Measurements from ENCODE around the gene TTC39A.

TTC39A gene

GRCh38 chr1:51314974-51315373 lies 15.4 kb downstream of the TTC39A start:
- TF ChIP-seq CTCF (IDR thresholded peaks at IDR 0.05; ENCODE audit: low read length) (no peak), EZH2 (IDR thresholded peaks at IDR 0.05; ENCODE audit: borderline replicate concordance, low read length) (no peak)
- no peaks in the 10 kb centered on the region for H3K9me3 ChIP-seq (ENCODE audit: low read length)
- H3K27ac ChIP-seq (ENCODE audit: low read depth, low read length, poor library complexity, severe bottlenecking): no peak overlapping the region
- no peaks in the 10 kb centered on the region for H3K27me3 ChIP-seq (ENCODE audit: insufficient read depth, low read length)
- no peaks in the 10 kb centered on the region for H3K9me2 ChIP-seq (ENCODE audit: low read depth, low read length)
- H3K4me1 ChIP-seq (ENCODE audit: insufficient read depth, low read length, severe bottlenecking): no peaks in the 10 kb centered on the region
- H3F3A ChIP-seq (ENCODE audit: insufficient read depth, low read length): no peaks in the 10 kb centered on the region
- H2AFZ ChIP-seq (ENCODE audit: low read length): no peak overlapping the region
- H3K9ac ChIP-seq (ENCODE audit: low read length): no peak overlapping the region
- no peak overlapping the region for H3K4me2 ChIP-seq (ENCODE audit: low read length)
- H3K79me2 ChIP-seq (ENCODE audit: insufficient read depth, low read length): no peaks in the 10 kb centered on the region
- H3K4me3 ChIP-seq (ENCODE audit: low read depth, low read length, poor library complexity, severe bottlenecking): no peak overlapping the region
- H4K20me1 ChIP-seq (ENCODE audit: insufficient read depth, low read length): no peaks in the 10 kb centered on the region
- H3K36me3 ChIP-seq (ENCODE audit: insufficient read depth, low read length): no peaks in the 10 kb centered on the region

GRCh38 chr1:51313961-51314777 lies 16.2 kb downstream of the TTC39A start:
- Histone ChIP-seq H4K20me1 (ENCODE audit: insufficient read depth, low read length) (no peaks in the 10 kb centered on the region), H3K4me2 (ENCODE audit: low read length) (no peak overlapping the region), H3K36me3 (ENCODE audit: insufficient read depth, low read length) (no peaks in the 10 kb centered on the region), H3K27me3 (ENCODE audit: insufficient read depth, low read length) (no peaks in the 10 kb centered on the region), H3K9me3 (ENCODE audit: low read length) (no peaks in the 10 kb centered on the region), H3K79me2 (ENCODE audit: insufficient read depth, low read length) (no peaks in the 10 kb centered on the region), H3K4me3 (ENCODE audit: low read depth, low read length, poor library complexity, severe bottlenecking) (no peak overlapping the region), H2AFZ (ENCODE audit: low read length) (no peak overlapping the region), H3K4me1 (ENCODE audit: insufficient read depth, low read length, severe bottlenecking) (no peaks in the 10 kb centered on the region), H3K27ac (ENCODE audit: low read depth, low read length, poor library complexity, severe bottlenecking) (no peak overlapping the region), H3K9ac (ENCODE audit: low read length) (no peak overlapping the region), H3F3A (ENCODE audit: insufficient read depth, low read length) (no peaks in the 10 kb centered on the region), H3K9me2 (ENCODE audit: low read depth, low read length) (no peaks in the 10 kb centered on the region)
- TF ChIP-seq EZH2 (IDR thresholded peaks at IDR 0.05; ENCODE audit: borderline replicate concordance, low read length): no peak
- TF ChIP-seq CTCF (IDR thresholded peaks at IDR 0.05; ENCODE audit: low read length): no peak

- Histone ChIP-seq H3K4me1 (ENCODE audit: insufficient read depth, low read length, severe bottlenecking) (no peaks in the 10 kb centered on the region), H3K4me2 (ENCODE audit: low read length) (no peak overlapping the region), H3F3A (ENCODE audit: insufficient read depth, low read length) (no peaks in the 10 kb centered on the region), H3K36me3 (ENCODE audit: insufficient read depth, low read length) (no peaks in the 10 kb centered on the region), H3K9me3 (ENCODE audit: low read length) (no peaks in the 10 kb centered on the region), H3K4me3 (ENCODE audit: low read depth, low read length, poor library complexity, severe bottlenecking) (no peak overlapping the region), H3K27me3 (ENCODE audit: insufficient read depth, low read length) (no peaks in the 10 kb centered on the region), H4K20me1 (ENCODE audit: insufficient read depth, low read length) (no peaks in the 10 kb centered on the region), H2AFZ (ENCODE audit: low read length) (no peak overlapping the region), H3K27ac (ENCODE audit: low read depth, low read length, poor library complexity, severe bottlenecking) (no peak overlapping the region), H3K79me2 (ENCODE audit: insufficient read depth, low read length) (no peaks in the 10 kb centered on the region), H3K9ac (ENCODE audit: low read length) (no peak overlapping the region), H3K9me2 (ENCODE audit: low read depth, low read length) (no peaks in the 10 kb centered on the region)
- TF ChIP-seq CTCF (IDR thresholded peaks at IDR 0.05; ENCODE audit: low read length) (peak; percentile 26; the same call in 1 of the 2 replicates), EZH2 (IDR thresholded peaks at IDR 0.05; ENCODE audit: borderline replicate concordance, low read length) (no peak)
Observed at GRCh38 chr1:51313268-51313852, 17.0 kb downstream of the TTC39A start.
